ENCODE data around the gene SNX15.
"Not testable (repeated sequence)": the region's sequence is repeated elsewhere in the genome, so short reads cannot be mapped to it uniquely, and the experiment has no call there.

SNX15 gene

DNA sequence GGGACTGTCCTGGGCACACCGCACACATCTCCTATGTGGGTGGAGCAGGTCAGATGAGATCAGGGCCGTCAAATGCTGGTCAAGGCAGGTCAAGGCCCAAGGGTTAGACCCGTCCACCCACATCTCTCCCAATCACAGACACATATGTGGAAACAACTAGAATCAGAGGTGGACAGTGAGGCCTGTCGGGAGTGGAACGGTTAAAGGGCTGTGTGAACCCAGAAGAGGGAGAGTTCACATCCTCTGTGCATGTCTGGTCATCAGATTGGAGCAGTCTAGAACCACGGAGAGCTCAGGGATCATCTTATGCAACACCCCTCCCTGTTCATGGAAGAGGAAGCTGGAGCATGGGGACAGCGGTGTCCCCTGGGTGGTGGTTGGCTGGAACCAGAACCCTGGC, 7.4 kb upstream of the SNX15 start:
- Histone ChIP-seq H2AFZ (ENCODE audit: low read depth) (no peak overlapping the region), H4K20me1 (ENCODE audit: insufficient read depth) (no peaks in the 10 kb centered on the region), H3K36me3 (ENCODE audit: insufficient read depth) (no peaks in the 10 kb centered on the region), H3K27me3 (ENCODE audit: insufficient read depth, low read depth) (no peaks in the 10 kb centered on the region), H3K27ac (no peak overlapping the region), H3K9ac (no peak overlapping the region), H3K4me3 (IDR thresholded peaks at IDR 0.05; ENCODE audit: insufficient read depth, low read depth, low read length) (no peak overlapping the region), H3K4me1 (ENCODE audit: low read depth, poor library complexity, severe bottlenecking) (peaks cover 10% of the 10 kb centered on the region), H3K79me2 (ENCODE audit: insufficient read depth, low read depth) (peaks cover 7% of the 10 kb centered on the region; the same call in 1 of the 2 replicates), H3K4me2 (no peak overlapping the region)
- TF ChIP-seq, protein P1, sequence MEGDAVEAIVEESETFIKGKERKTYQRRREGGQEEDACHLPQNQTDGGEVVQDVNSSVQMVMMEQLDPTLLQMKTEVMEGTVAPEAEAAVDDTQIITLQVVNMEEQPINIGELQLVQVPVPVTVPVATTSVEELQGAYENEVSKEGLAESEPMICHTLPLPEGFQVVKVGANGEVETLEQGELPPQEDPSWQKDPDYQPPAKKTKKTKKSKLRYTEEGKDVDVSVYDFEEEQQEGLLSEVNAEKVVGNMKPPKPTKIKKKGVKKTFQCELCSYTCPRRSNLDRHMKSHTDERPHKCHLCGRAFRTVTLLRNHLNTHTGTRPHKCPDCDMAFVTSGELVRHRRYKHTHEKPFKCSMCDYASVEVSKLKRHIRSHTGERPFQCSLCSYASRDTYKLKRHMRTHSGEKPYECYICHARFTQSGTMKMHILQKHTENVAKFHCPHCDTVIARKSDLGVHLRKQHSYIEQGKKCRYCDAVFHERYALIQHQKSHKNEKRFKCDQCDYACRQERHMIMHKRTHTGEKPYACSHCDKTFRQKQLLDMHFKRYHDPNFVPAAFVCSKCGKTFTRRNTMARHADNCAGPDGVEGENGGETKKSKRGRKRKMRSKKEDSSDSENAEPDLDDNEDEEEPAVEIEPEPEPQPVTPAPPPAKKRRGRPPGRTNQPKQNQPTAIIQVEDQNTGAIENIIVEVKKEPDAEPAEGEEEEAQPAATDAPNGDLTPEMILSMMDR (conservative IDR thresholded peaks at IDR 0.05; ENCODE audit: low read depth, low read length) = no peak

DNA sequence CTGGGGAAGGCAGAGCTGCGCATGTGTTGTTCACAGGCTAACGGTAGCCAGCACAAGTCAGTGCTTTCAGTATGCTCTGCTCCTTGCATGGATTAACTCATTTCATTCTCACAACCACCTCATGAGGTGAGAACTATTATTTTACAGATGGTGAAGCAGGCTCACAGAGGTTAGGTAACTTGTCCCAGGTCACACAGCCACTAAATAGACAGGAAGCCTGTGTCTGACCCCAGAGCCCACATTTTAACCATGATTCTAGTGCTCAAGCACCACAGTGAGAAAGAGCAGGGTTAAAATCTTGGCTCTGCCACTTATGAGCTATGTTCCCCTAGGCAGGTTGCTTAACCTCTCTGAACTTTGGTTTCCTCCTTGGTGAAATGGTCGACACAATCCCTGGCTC, 6.2 kb upstream of the SNX15 start:
- H3K36me3 ChIP-seq (ENCODE audit: insufficient read depth) = no peaks in the 10 kb centered on the region
- no peak overlapping the region for H2AFZ ChIP-seq (ENCODE audit: low read depth)
- H3K27me3 ChIP-seq (ENCODE audit: insufficient read depth, low read depth) = no peaks in the 10 kb centered on the region
- H3K4me2 ChIP-seq = no peak overlapping the region
- H4K20me1 ChIP-seq (ENCODE audit: insufficient read depth) = no peaks in the 10 kb centered on the region
- no peak overlapping the region for H3K27ac ChIP-seq
- TF ChIP-seq, protein P1 (conservative IDR thresholded peaks at IDR 0.05; ENCODE audit: low read depth, low read length) = no peak
- no peaks in the 10 kb centered on the region for H3K79me2 ChIP-seq (ENCODE audit: insufficient read depth, low read depth)
- no peak overlapping the region for H3K4me3 ChIP-seq (IDR thresholded peaks at IDR 0.05; ENCODE audit: insufficient read depth, low read depth, low read length)
- no peaks in the 10 kb centered on the region for H3K4me1 ChIP-seq (ENCODE audit: low read depth, poor library complexity, severe bottlenecking)
- no peak overlapping the region for H3K9ac ChIP-seq

DNA sequence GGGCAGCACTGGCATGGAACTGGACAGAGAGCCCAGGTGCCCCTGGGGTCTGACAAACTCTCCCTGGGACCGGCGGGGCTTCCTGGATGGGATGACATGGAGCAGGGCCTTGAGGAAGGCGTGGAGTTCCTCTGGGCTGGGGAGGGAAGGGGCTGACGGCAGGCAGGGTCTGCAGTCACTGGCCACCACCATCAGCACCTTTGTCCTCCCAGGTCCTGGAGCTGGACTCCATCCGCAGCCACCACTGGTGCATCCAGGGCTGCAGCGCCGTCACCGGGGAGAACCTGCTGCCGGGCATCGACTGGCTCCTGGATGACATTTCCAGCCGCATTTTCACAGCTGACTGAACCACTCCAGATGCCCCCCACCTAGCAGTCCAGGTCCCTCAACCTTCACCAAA, 5.7 kb upstream of the SNX15 start:
- H4K20me1 ChIP-seq (ENCODE audit: insufficient read depth) = no peaks in the 10 kb centered on the region
- no peak overlapping the region for H3K4me2 ChIP-seq
- H3K4me3 ChIP-seq (IDR thresholded peaks at IDR 0.05; ENCODE audit: insufficient read depth, low read depth, low read length) = no peak overlapping the region
- H3K79me2 ChIP-seq (ENCODE audit: insufficient read depth, low read depth) = no peaks in the 10 kb centered on the region
- H3K36me3 ChIP-seq (ENCODE audit: insufficient read depth) = no peaks in the 10 kb centered on the region
- H3K4me1 ChIP-seq (ENCODE audit: low read depth, poor library complexity, severe bottlenecking) = no peaks in the 10 kb centered on the region
- no peak overlapping the region for H3K9ac ChIP-seq
- no peak overlapping the region for H2AFZ ChIP-seq (ENCODE audit: low read depth)
- no peaks in the 10 kb centered on the region for H3K27me3 ChIP-seq (ENCODE audit: insufficient read depth, low read depth)
- no peak overlapping the region for H3K27ac ChIP-seq
- TF ChIP-seq, protein P1 (conservative IDR thresholded peaks at IDR 0.05; ENCODE audit: low read depth, low read length) = no peak

DNA sequence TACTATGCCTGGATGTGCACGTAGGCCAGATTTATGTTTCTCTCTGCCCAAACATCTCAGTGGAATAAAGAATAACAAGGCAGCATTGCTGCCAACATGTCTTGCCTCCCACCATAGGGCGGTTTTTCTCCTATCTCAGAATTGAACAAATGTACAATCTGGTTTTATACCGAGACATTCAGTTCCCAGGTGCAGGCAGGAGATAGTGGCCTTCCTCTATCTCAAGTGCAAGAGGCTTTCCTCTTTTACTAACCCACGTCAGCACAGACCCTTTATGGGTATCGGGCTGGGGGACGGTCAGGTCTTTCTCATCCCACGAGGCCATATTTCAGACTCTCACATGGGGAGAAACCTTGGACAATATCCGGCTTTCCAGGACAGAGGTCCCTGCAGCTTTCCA, 3.7 kb upstream of the SNX15 start:
- H3K36me3 ChIP-seq (ENCODE audit: insufficient read depth); H3K9ac ChIP-seq; H4K20me1 ChIP-seq (ENCODE audit: insufficient read depth); H3K4me2 ChIP-seq; H3K4me3 ChIP-seq (IDR thresholded peaks at IDR 0.05; ENCODE audit: insufficient read depth, low read depth, low read length); H3K27me3 ChIP-seq (ENCODE audit: insufficient read depth, low read depth); H3K79me2 ChIP-seq (ENCODE audit: insufficient read depth, low read depth); H3K27ac ChIP-seq; H2AFZ ChIP-seq (ENCODE audit: low read depth): not testable (repeated sequence)
- H3K4me1 ChIP-seq (ENCODE audit: low read depth, poor library complexity, severe bottlenecking) = peaks cover 13% of the 10 kb centered on the region

DNA sequence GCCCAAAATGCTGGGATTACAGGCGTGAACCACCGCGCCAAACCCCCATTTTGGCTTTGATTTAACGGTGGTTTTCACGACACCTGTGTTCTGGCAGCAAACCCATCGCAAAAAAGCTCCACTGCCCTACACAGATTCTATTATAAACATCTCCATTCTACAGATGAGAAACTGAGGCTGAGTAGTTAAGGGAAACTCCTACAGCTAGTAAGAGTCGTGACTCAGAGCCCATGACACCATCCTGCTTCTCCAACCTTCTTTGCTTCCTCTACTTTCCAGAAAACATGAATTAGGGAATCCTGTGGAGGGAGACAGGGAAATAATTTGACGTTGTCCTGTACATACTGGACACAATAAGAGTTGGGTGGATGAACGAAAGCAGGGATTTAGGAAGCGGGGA, 429 bp upstream of the SNX15 start:
- peaks cover 16% of the 10 kb centered on the region for H3K4me1 ChIP-seq (ENCODE audit: low read depth, poor library complexity, severe bottlenecking)
- H4K20me1 ChIP-seq (ENCODE audit: insufficient read depth) = no peaks in the 10 kb centered on the region
- H3K36me3 ChIP-seq (ENCODE audit: insufficient read depth) = no peaks in the 10 kb centered on the region
- H3K4me3 ChIP-seq (IDR thresholded peaks at IDR 0.05; ENCODE audit: insufficient read depth, low read depth, low read length) = no peak overlapping the region
- H3K79me2 ChIP-seq (ENCODE audit: insufficient read depth, low read depth) = no peaks in the 10 kb centered on the region
- H3K27me3 ChIP-seq (ENCODE audit: insufficient read depth, low read depth) = no peaks in the 10 kb centered on the region
- TF ChIP-seq, protein P1 (conservative IDR thresholded peaks at IDR 0.05; ENCODE audit: low read depth, low read length) = no peak
- H2AFZ ChIP-seq (ENCODE audit: low read depth) = peak overlapping the region; percentile 61
- peak overlapping the region; percentile 20; the same call in 1 of the 2 replicates for H3K4me2 ChIP-seq
- no peak overlapping the region for H3K27ac ChIP-seq
- H3K9ac ChIP-seq = no peak overlapping the region

All from KMS-11 (cell line).